Karpas-422 (cell line): Measurements from ENCODE around the gene CAVIN2. TPM values are rescaled to one million over a fixed set of nuclear protein-coding genes. Genes with fewer than 3 reads are reported as not detected.

Experiments used
- DNase-seq: peaks from one replicate; pipeline ENCODE4 v3.0.0-alpha.2; 2015
- H2AFZ ChIP-seq: fragments of 200-600 bp; sonication (generic); 2 replicates; pipeline ENCODE4 v1.6.1; 2014; ENCODE audit warnings: antibody characterized with exemption, low read length, mixed read lengths
- H3K27ac ChIP-seq: fragments of 200-600 bp; sonication (generic); 2 replicates; pipeline ENCODE4 v1.5.1; 2014; ENCODE audit warnings: mild to moderate bottlenecking, low read length, moderate library complexity
- H3K27me3 ChIP-seq: fragments of 200-600 bp; sonication (generic); 2 replicates; pipeline ENCODE4 v1.6.1; 2014; ENCODE audit warnings: low read length, mixed read lengths
- H3K36me3 ChIP-seq: fragments of 200-600 bp; sonication (generic); 2 replicates; pipeline ENCODE4 v1.6.1; 2014; ENCODE audit warnings: low read length, mixed read lengths; ENCODE audit not compliant: insufficient read depth
- H3K4me1 ChIP-seq: fragments of 200-600 bp; sonication (generic); 2 replicates; pipeline ENCODE4 v1.6.1; 2014; ENCODE audit warnings: mild to moderate bottlenecking, low read length, mixed read lengths
- H3K4me2 ChIP-seq: fragments of 200-600 bp; sonication (generic); 2 replicates; pipeline ENCODE4 v1.6.1; 2014; ENCODE audit warnings: low read length, low read depth, mild to moderate bottlenecking; ENCODE audit not compliant: poor library complexity, severe bottlenecking
- H3K4me3 ChIP-seq: fragments of 200-600 bp; sonication (generic); 2 replicates; pipeline ENCODE4 v1.5.1; 2014; ENCODE audit warnings: mild to moderate bottlenecking, antibody characterized with exemption, low read length, mixed read lengths
- H3K79me2 ChIP-seq: fragments of 200-600 bp; sonication (generic); 2 replicates; pipeline ENCODE4 v1.6.1; 2014; ENCODE audit warnings: mild to moderate bottlenecking, low read length, mixed read lengths
- H3K9ac ChIP-seq: fragments of 200-600 bp; sonication (generic); 2 replicates; pipeline ENCODE4 v1.6.0; 2014; ENCODE audit warnings: low read length
- H3K9me2 ChIP-seq: fragments of 200-600 bp; sonication (generic), shearing (Covaris generic); replicated peaks from 2 replicates; pipeline ENCODE4 v1.6.0; 2014; ENCODE audit warnings: mild to moderate bottlenecking, low read length, moderate library complexity; ENCODE audit not compliant: insufficient read depth
- H3K9me3 ChIP-seq: fragments of 300-700, 200-600 bp; sonication (generic); 2 replicates; pipeline ENCODE4 v1.6.1; 2014; ENCODE audit warnings: low read length, mixed read lengths
- H4K20me1 ChIP-seq: fragments of 200-600 bp; sonication (generic); 2 replicates; pipeline ENCODE4 v1.6.1; 2014; ENCODE audit warnings: mild to moderate bottlenecking, antibody characterized with exemption, low read length, low read depth; ENCODE audit not compliant: insufficient read depth
- total RNA-seq: library from RNA; depleted of rRNA; stranded (reverse); fragments of >200 nt; shearing (Covaris generic); gene quantifications from 2 replicates; pipeline ENCODE4 v1.2.3, GENCODE V29; 2014; ENCODE audit warnings: low replicate concordance; rRNA removed

Gene CAVIN2
- total RNA-seq: 2.7 and 3.1 TPM in 2 replicates

- peaks cover 82% of the 10 kb centered on the region for H3K4me1 ChIP-seq
- peak; percentile 65 for DNase-seq
- H3K4me3 ChIP-seq: peak within 1 kb of the TSS; percentile 62
- H3K4me2 ChIP-seq: peak within 1 kb of the TSS; percentile 58
- no peaks in the 10 kb centered on the region for H3K9me2 ChIP-seq
- H3K36me3 ChIP-seq: no peaks in the 10 kb centered on the region; the same call in 1 of the 2 replicates
- no peaks in the 10 kb centered on the region for H3K79me2 ChIP-seq
- H4K20me1 ChIP-seq: no peaks in the 10 kb centered on the region
- peak within 1 kb of the TSS; percentile 76 for H3K9ac ChIP-seq
- H3K27me3 ChIP-seq: peaks cover 3% of the 10 kb centered on the region; the same call in 1 of the 2 replicates
- peak within 1 kb of the TSS; percentile 25; the same call in 1 of the 2 replicates for H2AFZ ChIP-seq
- H3K9me3 ChIP-seq: no peaks in the 10 kb centered on the region
- peak within 1 kb of the TSS; percentile 96 for H3K27ac ChIP-seq
Measured at GRCh38 chr2:191846515-191847476, at the start of gene CAVIN2. Gene CAVIN2 (minus strand): TSS chr2:191847088. CDS start chr2:191846925, 163 bp downstream.

GRCh38 chr2:191895743-191896142 is 48.9 kb upstream of the CAVIN2 start:
- H3K27me3 ChIP-seq: no peaks in the 10 kb centered on the region
- H3K9me2 ChIP-seq: no peaks in the 10 kb centered on the region
- H3K4me3 ChIP-seq: no peak overlapping the region
- no peaks in the 10 kb centered on the region for H3K4me1 ChIP-seq
- no peaks in the 10 kb centered on the region for H4K20me1 ChIP-seq
- H3K4me2 ChIP-seq: no peak overlapping the region
- no peak overlapping the region for H2AFZ ChIP-seq
- H3K27ac ChIP-seq: no peak overlapping the region
- no peak for DNase-seq
- H3K79me2 ChIP-seq: no peaks in the 10 kb centered on the region
- no peaks in the 10 kb centered on the region for H3K9me3 ChIP-seq
- H3K36me3 ChIP-seq: no peaks in the 10 kb centered on the region
- H3K9ac ChIP-seq: no peak overlapping the region

- no peaks in the 10 kb centered on the region for H4K20me1 ChIP-seq
- H3K9me3 ChIP-seq: no peaks in the 10 kb centered on the region
- H2AFZ ChIP-seq: no peak overlapping the region
- no peak overlapping the region for H3K27ac ChIP-seq
- no peaks in the 10 kb centered on the region for H3K9me2 ChIP-seq
- H3K36me3 ChIP-seq: no peaks in the 10 kb centered on the region
- H3K79me2 ChIP-seq: no peaks in the 10 kb centered on the region
- no peak overlapping the region for H3K9ac ChIP-seq
- DNase-seq: no peak
- no peak overlapping the region for H3K4me3 ChIP-seq
- H3K4me2 ChIP-seq: no peak overlapping the region
- no peaks in the 10 kb centered on the region for H3K4me1 ChIP-seq
- no peaks in the 10 kb centered on the region for H3K27me3 ChIP-seq
Measured at GRCh38 chr2:191895195-191895594, 48.3 kb upstream of the CAVIN2 start.

GRCh38 chr2:191894681-191895147 is 47.8 kb upstream of the CAVIN2 start:
- Histone ChIP-seq H3K4me1 (no peaks in the 10 kb centered on the region), H3K9me3 (no peaks in the 10 kb centered on the region), H4K20me1 (no peaks in the 10 kb centered on the region), H2AFZ (no peak overlapping the region), H3K9me2 (no peaks in the 10 kb centered on the region), H3K27me3 (no peaks in the 10 kb centered on the region), H3K27ac (no peak overlapping the region), H3K36me3 (no peaks in the 10 kb centered on the region), H3K9ac (no peak overlapping the region), H3K79me2 (no peaks in the 10 kb centered on the region), H3K4me2 (no peak overlapping the region), H3K4me3 (no peak overlapping the region)
- DNase-seq: no peak

GRCh38 chr2:191892391-191892790 is 45.5 kb upstream of the CAVIN2 start:
- no peak for DNase-seq
- H3K4me1 ChIP-seq: no peaks in the 10 kb centered on the region

GRCh38 chr2:191891656-191892055 is 44.8 kb upstream of the CAVIN2 start:
- no peaks in the 10 kb centered on the region for H3K9me3 ChIP-seq
- no peaks in the 10 kb centered on the region for H3K36me3 ChIP-seq
- H3K27me3 ChIP-seq: no peaks in the 10 kb centered on the region
- H3K4me1 ChIP-seq: no peaks in the 10 kb centered on the region
- DNase-seq: no peak
- no peak overlapping the region for H2AFZ ChIP-seq
- no peak overlapping the region for H3K4me2 ChIP-seq
- H3K4me3 ChIP-seq: no peak overlapping the region
- H3K9ac ChIP-seq: no peak overlapping the region
- no peaks in the 10 kb centered on the region for H4K20me1 ChIP-seq
- H3K9me2 ChIP-seq: no peaks in the 10 kb centered on the region
- H3K27ac ChIP-seq: no peak overlapping the region
- no peaks in the 10 kb centered on the region for H3K79me2 ChIP-seq

More at GRCh38 chr2:191892391-191892790, 45.5 kb upstream of the CAVIN2 start:
- no peaks in the 10 kb centered on the region for H3K79me2 ChIP-seq
- H3K27ac ChIP-seq: no peak overlapping the region
- no peak overlapping the region for H3K4me2 ChIP-seq
- no peak overlapping the region for H3K4me3 ChIP-seq
- H2AFZ ChIP-seq: no peak overlapping the region
- H3K36me3 ChIP-seq: no peaks in the 10 kb centered on the region
- no peaks in the 10 kb centered on the region for H4K20me1 ChIP-seq
- H3K27me3 ChIP-seq: no peaks in the 10 kb centered on the region
- H3K9me2 ChIP-seq: no peaks in the 10 kb centered on the region
- no peak overlapping the region for H3K9ac ChIP-seq
- no peaks in the 10 kb centered on the region for H3K9me3 ChIP-seq

- H3K9me2 ChIP-seq: no peaks in the 10 kb centered on the region
- no peak for DNase-seq
Measured at GRCh38 chr2:191889931-191890330, 43.0 kb upstream of the CAVIN2 start.

GRCh38 chr2:191888400-191889166 is 41.7 kb upstream of the CAVIN2 start:
- H2AFZ ChIP-seq: no peak overlapping the region

More at GRCh38 chr2:191889931-191890330, 43.0 kb upstream of the CAVIN2 start:
- no peak overlapping the region for H3K9ac ChIP-seq
- no peak overlapping the region for H3K27ac ChIP-seq
- H3K9me3 ChIP-seq: no peaks in the 10 kb centered on the region
- H4K20me1 ChIP-seq: no peaks in the 10 kb centered on the region
- H3K4me2 ChIP-seq: no peak overlapping the region
- no peaks in the 10 kb centered on the region for H3K27me3 ChIP-seq
- H2AFZ ChIP-seq: no peak overlapping the region
- no peaks in the 10 kb centered on the region for H3K36me3 ChIP-seq
- no peak overlapping the region for H3K4me3 ChIP-seq
- H3K4me1 ChIP-seq: peaks cover 6% of the 10 kb centered on the region
- H3K79me2 ChIP-seq: no peaks in the 10 kb centered on the region

More at GRCh38 chr2:191888400-191889166, 41.7 kb upstream of the CAVIN2 start:
- no peaks in the 10 kb centered on the region for H4K20me1 ChIP-seq
- H3K4me2 ChIP-seq: no peak overlapping the region
- no peak for DNase-seq
- H3K27ac ChIP-seq: no peak overlapping the region
- no peak overlapping the region for H3K9ac ChIP-seq
- H3K9me3 ChIP-seq: no peaks in the 10 kb centered on the region
- no peaks in the 10 kb centered on the region for H3K27me3 ChIP-seq
- H3K79me2 ChIP-seq: no peaks in the 10 kb centered on the region
- H3K9me2 ChIP-seq: no peaks in the 10 kb centered on the region
- no peaks in the 10 kb centered on the region for H3K36me3 ChIP-seq
- H3K4me3 ChIP-seq: no peak overlapping the region
- H3K4me1 ChIP-seq: peaks cover 6% of the 10 kb centered on the region
